Fibroblast of lung (primary cell): Measurements from ENCODE around the gene F13A1. TPM values are rescaled to one million over a fixed set of nuclear protein-coding genes. Genes with fewer than 3 reads are reported as not detected.

ENCODE experiments used
- DNase-seq, 2 donors: peaks; one replicate each; pipeline versions ENCODE4 v3.0.0 to v3.0.0-alpha.2; 2010; ENCODE audit warnings: low read depth in 2 of 2
- H2AFZ ChIP-seq: 2 replicates; pipeline ENCODE4 v1.5.1; 2012; ENCODE audit warnings: low read length, control low read depth, inconsistent platforms
- H3K27ac ChIP-seq: 2 replicates; pipeline ENCODE4 v1.5.1; 2011; ENCODE audit warnings: low read length, control low read depth; ENCODE audit not compliant: insufficient read depth
- H3K27me3 ChIP-seq: 2 replicates; pipeline ENCODE4 v1.5.1; 2011; ENCODE audit warnings: mild to moderate bottlenecking, low read length; ENCODE audit not compliant: control insufficient read depth, insufficient read depth
- H3K36me3 ChIP-seq: 2 replicates; pipeline ENCODE4 v1.5.1; 2011; ENCODE audit warnings: low read length; ENCODE audit not compliant: control insufficient read depth, insufficient read depth
- H3K4me1 ChIP-seq: 2 replicates; pipeline ENCODE4 v1.5.1; 2011; ENCODE audit warnings: low read length; ENCODE audit not compliant: control insufficient read depth, insufficient read depth; ENCODE audit errors: extremely low read depth
- H3K4me2 ChIP-seq: 2 replicates; pipeline ENCODE4 v1.5.1; 2011; ENCODE audit warnings: low read length, control low read depth; ENCODE audit not compliant: insufficient read depth; ENCODE audit errors: extremely low read depth
- H3K4me3 ChIP-seq, 4 experiments: fragments of 200-600 bp in 1 of 4; sonication (generic) in 1 of 4; replicated peaks in 1 of 4; 2 replicates each; pipeline ENCODE4 v1.5.1; 2011 to 2016; ENCODE audit warnings: low read length in 4 of 4, low read depth in 3 of 4, mild to moderate bottlenecking in 3 of 4, control low read depth in 2 of 4, inconsistent platforms in 1 of 4, mixed read lengths in 1 of 4; ENCODE audit not compliant: insufficient read depth in 1 of 4; ENCODE audit errors: control extremely low read depth in 1 of 4
- H3K79me2 ChIP-seq: 2 replicates; pipeline ENCODE4 v1.5.1; 2012; ENCODE audit warnings: mild to moderate bottlenecking, low read length, inconsistent platforms; ENCODE audit not compliant: control insufficient read depth, insufficient read depth
- H3K9ac ChIP-seq: 2 replicates; pipeline ENCODE4 v1.5.1; 2011; ENCODE audit warnings: mild to moderate bottlenecking, low read length, control low read depth; ENCODE audit not compliant: insufficient read depth
- H3K9me3 ChIP-seq: 2 replicates; pipeline ENCODE4 v1.5.1; 2012; ENCODE audit warnings: low read depth, low read length; ENCODE audit not compliant: control insufficient read depth, insufficient read depth
- H4K20me1 ChIP-seq: 2 replicates; pipeline ENCODE4 v1.5.1; 2011; ENCODE audit warnings: low read length; ENCODE audit not compliant: control insufficient read depth, insufficient read depth; ENCODE audit errors: extremely low read depth
- CTCF ChIP-seq, 2 donors: IDR thresholded peaks in 1 of 2; conservative IDR thresholded peaks in 1 of 2; 1 replicate in 1 of 2; 2 replicates in 1 of 2; pipeline ENCODE4 v1.5.1; 2011 to 2012; ENCODE audit warnings: low read length in 2 of 2, control low read depth in 1 of 2, inconsistent platforms in 1 of 2, low read depth in 1 of 2, mild to moderate bottlenecking in 1 of 2
- EZH2 ChIP-seq: IDR thresholded peaks from 2 replicates; pipeline ENCODE4 v1.5.1; 2012; ENCODE audit warnings: low read length, control low read depth, mild to moderate bottlenecking; ENCODE audit errors: missing control alignments
- polyA plus RNA-seq, 2 donors: library from polyadenylated mRNA; depleted of rRNA in 1 of 2; stranded (reverse) in 1 of 2; unstranded in 1 of 2; fragments of >200 nt; gene quantifications; 2 replicates each; pipeline ENCODE4 v1.2.1, GENCODE V29; 2011 to 2012; ENCODE audit warnings: missing spikeins in 1 of 2
- total RNA-seq: library from RNA; depleted of rRNA; stranded (reverse); fragments of >200 nt; gene quantifications from 2 replicates; pipeline ENCODE4 v1.2.1, GENCODE V29; 2014

Gene F13A1
- total and polyA plus RNA-seq, 2 donors (not counting 1 experiment from before 2014, with no cell fraction given) = not detected

GRCh38 chr6:6256886-6257285 is 63.6 kb downstream of the F13A1 start:
- no peaks in the 10 kb centered on the region for H3K79me2 ChIP-seq
- H3K9ac ChIP-seq = no peak overlapping the region
- H3K4me2 ChIP-seq = no peak overlapping the region
- H2AFZ ChIP-seq = no peak overlapping the region
- no peak overlapping the region for H3K4me3 ChIP-seq
- no peaks in the 10 kb centered on the region for H3K27me3 ChIP-seq
- no peaks in the 10 kb centered on the region for H4K20me1 ChIP-seq
- H3K36me3 ChIP-seq = no peaks in the 10 kb centered on the region
- H3K9me3 ChIP-seq = no peaks in the 10 kb centered on the region
- no peaks in the 10 kb centered on the region for H3K4me1 ChIP-seq
- no peak for TF ChIP-seq EZH2
- TF ChIP-seq CTCF (conservative IDR thresholded peaks at IDR 0.05 in 1 of 2, IDR thresholded peaks at IDR 0.05 in 1 of 2; ENCODE audit: low read depth in 1 of 2, low read length in 2 of 2) = no peak
- DNase-seq = no peak
- H3K27ac ChIP-seq = no peak overlapping the region

- Histone ChIP-seq H3K27ac (no peak overlapping the region), H2AFZ (no peak overlapping the region), H4K20me1 (no peaks in the 10 kb centered on the region), H3K4me2 (no peak overlapping the region), H3K9ac (no peak overlapping the region), H3K27me3 (no peaks in the 10 kb centered on the region), H3K36me3 (no peaks in the 10 kb centered on the region), H3K9me3 (no peaks in the 10 kb centered on the region), H3K4me3 (no peak overlapping the region), H3K79me2 (no peaks in the 10 kb centered on the region), H3K4me1 (no peaks in the 10 kb centered on the region)
- TF ChIP-seq CTCF (conservative IDR thresholded peaks at IDR 0.05 in 1 of 2, IDR thresholded peaks at IDR 0.05 in 1 of 2; ENCODE audit: low read depth in 1 of 2, low read length in 2 of 2) (no peak), EZH2 (no peak)
- no peak for DNase-seq
These were observed 64.2 kb downstream of the F13A1 start for GRCh38 chr6:6256259-6256658.

- H2AFZ ChIP-seq = no peak overlapping the region
- no peaks in the 10 kb centered on the region for H4K20me1 ChIP-seq
- no peak overlapping the region for H3K27ac ChIP-seq
- no peak overlapping the region for H3K4me3 ChIP-seq
- no peak overlapping the region for H3K9ac ChIP-seq
- no peaks in the 10 kb centered on the region for H3K4me1 ChIP-seq
- no peaks in the 10 kb centered on the region for H3K79me2 ChIP-seq
- no peaks in the 10 kb centered on the region for H3K27me3 ChIP-seq
- H3K9me3 ChIP-seq = no peaks in the 10 kb centered on the region
- TF ChIP-seq EZH2 = no peak
- TF ChIP-seq CTCF (conservative IDR thresholded peaks at IDR 0.05 in 1 of 2, IDR thresholded peaks at IDR 0.05 in 1 of 2; ENCODE audit: low read depth in 1 of 2, low read length in 2 of 2) = no peak
- DNase-seq = no peak
- H3K36me3 ChIP-seq = no peaks in the 10 kb centered on the region
- no peak overlapping the region for H3K4me2 ChIP-seq
These were observed 68.7 kb downstream of the F13A1 start for GRCh38 chr6:6251555-6252280.
